Measurements from ENCODE around the gene KDM6A. TPM values are rescaled to one million over a fixed set of nuclear protein-coding genes. Genes with fewer than 3 reads are reported as not detected.
A peak's percentile ranks its signal among the peaks of the same experiment; 100 is the strongest.

The KDM6A gene
- total and polyA plus RNA-seq, 2 donors (not counting 1 experiment from before 2014, with no cell fraction given), result 13.8 to 28.4 TPM

- H3K4me2 ChIP-seq (ENCODE audit: extremely low read depth, insufficient read depth, low read length), result no peak overlapping the region
- no peak overlapping the region for H3K4me3 ChIP-seq (replicated peaks in 1 of 4; ENCODE audit: control extremely low read depth in 1 of 4, insufficient read depth in 1 of 4, low read depth in 3 of 4, low read length in 4 of 4)
- no peak overlapping the region for H3K9ac ChIP-seq (ENCODE audit: insufficient read depth, low read length)
- TF ChIP-seq, protein P1, sequence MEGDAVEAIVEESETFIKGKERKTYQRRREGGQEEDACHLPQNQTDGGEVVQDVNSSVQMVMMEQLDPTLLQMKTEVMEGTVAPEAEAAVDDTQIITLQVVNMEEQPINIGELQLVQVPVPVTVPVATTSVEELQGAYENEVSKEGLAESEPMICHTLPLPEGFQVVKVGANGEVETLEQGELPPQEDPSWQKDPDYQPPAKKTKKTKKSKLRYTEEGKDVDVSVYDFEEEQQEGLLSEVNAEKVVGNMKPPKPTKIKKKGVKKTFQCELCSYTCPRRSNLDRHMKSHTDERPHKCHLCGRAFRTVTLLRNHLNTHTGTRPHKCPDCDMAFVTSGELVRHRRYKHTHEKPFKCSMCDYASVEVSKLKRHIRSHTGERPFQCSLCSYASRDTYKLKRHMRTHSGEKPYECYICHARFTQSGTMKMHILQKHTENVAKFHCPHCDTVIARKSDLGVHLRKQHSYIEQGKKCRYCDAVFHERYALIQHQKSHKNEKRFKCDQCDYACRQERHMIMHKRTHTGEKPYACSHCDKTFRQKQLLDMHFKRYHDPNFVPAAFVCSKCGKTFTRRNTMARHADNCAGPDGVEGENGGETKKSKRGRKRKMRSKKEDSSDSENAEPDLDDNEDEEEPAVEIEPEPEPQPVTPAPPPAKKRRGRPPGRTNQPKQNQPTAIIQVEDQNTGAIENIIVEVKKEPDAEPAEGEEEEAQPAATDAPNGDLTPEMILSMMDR (conservative IDR thresholded peaks at IDR 0.05 in 1 of 2, IDR thresholded peaks at IDR 0.05 in 1 of 2; ENCODE audit: low read depth in 1 of 2, low read length in 2 of 2), result no peak
- no peak for TF ChIP-seq EZH2 (IDR thresholded peaks at IDR 0.05; ENCODE audit: low read length, missing control alignments)
- no peaks in the 10 kb centered on the region for H3K4me1 ChIP-seq (ENCODE audit: control insufficient read depth, extremely low read depth, insufficient read depth, low read length)
- H4K20me1 ChIP-seq (ENCODE audit: control insufficient read depth, extremely low read depth, insufficient read depth, low read length), result no peaks in the 10 kb centered on the region
- H2AFZ ChIP-seq (ENCODE audit: low read length), result no peak overlapping the region
- no peaks in the 10 kb centered on the region for H3K27me3 ChIP-seq (ENCODE audit: control insufficient read depth, insufficient read depth, low read length)
- no peak for DNase-seq (ENCODE audit: low read depth in 2 of 2)
- no peak overlapping the region for H3K27ac ChIP-seq (ENCODE audit: insufficient read depth, low read length)
- H3K9me3 ChIP-seq (ENCODE audit: control insufficient read depth, insufficient read depth, low read depth, low read length), result no peaks in the 10 kb centered on the region
- H3K36me3 ChIP-seq (ENCODE audit: control insufficient read depth, insufficient read depth, low read length), result no peaks in the 10 kb centered on the region
- H3K79me2 ChIP-seq (ENCODE audit: control insufficient read depth, insufficient read depth, low read length), result peaks cover 32% of the 10 kb centered on the region
Measured at GRCh38 chrX:44944894-44945293, 71.9 kb downstream of the KDM6A start.

DNA sequence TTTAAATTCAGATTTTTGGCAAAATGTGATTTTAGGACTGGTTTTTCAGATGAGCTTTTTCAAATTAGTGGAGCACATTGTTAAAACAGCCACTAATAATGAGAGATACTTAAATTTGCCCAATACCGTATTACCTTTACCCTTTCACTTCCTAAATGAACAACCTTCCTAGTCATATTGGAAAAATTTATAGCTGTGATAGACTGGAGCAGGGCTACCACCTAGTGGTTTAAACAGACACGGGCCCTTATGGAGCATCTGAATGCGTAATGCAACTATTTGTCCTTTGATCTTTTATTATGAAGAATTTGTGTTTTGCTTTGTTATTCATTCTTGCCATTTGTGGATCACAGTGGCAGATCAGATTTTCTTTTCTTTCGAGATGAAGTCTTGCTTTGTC lies 72.7 kb downstream of the KDM6A start:
- no peak overlapping the region for H3K9ac ChIP-seq (ENCODE audit: insufficient read depth, low read length)
- H3K9me3 ChIP-seq (ENCODE audit: control insufficient read depth, insufficient read depth, low read depth, low read length), result no peaks in the 10 kb centered on the region
- H3K27me3 ChIP-seq (ENCODE audit: control insufficient read depth, insufficient read depth, low read length), result no peaks in the 10 kb centered on the region
- TF ChIP-seq, protein P1 (conservative IDR thresholded peaks at IDR 0.05 in 1 of 2, IDR thresholded peaks at IDR 0.05 in 1 of 2; ENCODE audit: low read depth in 1 of 2, low read length in 2 of 2), result no peak
- TF ChIP-seq EZH2 (IDR thresholded peaks at IDR 0.05; ENCODE audit: low read length, missing control alignments), result no peak
- no peaks in the 10 kb centered on the region for H3K4me1 ChIP-seq (ENCODE audit: control insufficient read depth, extremely low read depth, insufficient read depth, low read length)
- no peak for DNase-seq (ENCODE audit: low read depth in 2 of 2)
- H4K20me1 ChIP-seq (ENCODE audit: control insufficient read depth, extremely low read depth, insufficient read depth, low read length), result no peaks in the 10 kb centered on the region
- no peak overlapping the region for H3K27ac ChIP-seq (ENCODE audit: insufficient read depth, low read length)
- H3K4me2 ChIP-seq (ENCODE audit: extremely low read depth, insufficient read depth, low read length), result no peak overlapping the region
- H3K36me3 ChIP-seq (ENCODE audit: control insufficient read depth, insufficient read depth, low read length), result no peaks in the 10 kb centered on the region
- H3K4me3 ChIP-seq (replicated peaks in 1 of 4; ENCODE audit: control extremely low read depth in 1 of 4, insufficient read depth in 1 of 4, low read depth in 3 of 4, low read length in 4 of 4), result no peak overlapping the region
- no peak overlapping the region for H2AFZ ChIP-seq (ENCODE audit: low read length)
- H3K79me2 ChIP-seq (ENCODE audit: control insufficient read depth, insufficient read depth, low read length), result peaks cover 33% of the 10 kb centered on the region

DNA sequence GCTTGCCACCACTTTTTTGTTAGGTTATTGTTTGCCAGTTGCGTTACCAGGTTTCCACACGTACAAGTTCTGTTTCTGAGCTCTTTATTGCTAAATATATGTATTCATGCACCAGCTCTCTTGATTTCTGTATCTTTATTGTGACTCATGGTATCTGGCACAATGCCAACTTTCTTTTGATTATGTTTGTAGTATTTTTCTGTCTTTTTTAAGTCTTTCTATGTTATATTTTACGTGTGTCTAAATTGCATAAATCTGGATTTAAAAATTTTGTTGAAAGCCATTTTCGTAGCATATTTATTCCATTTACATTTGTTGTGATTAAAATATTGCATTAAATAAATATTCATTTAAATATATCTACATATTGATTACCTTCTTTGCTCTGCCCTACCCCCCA lies 73.8 kb downstream of the KDM6A start:
- TF ChIP-seq, protein P1 (conservative IDR thresholded peaks at IDR 0.05 in 1 of 2, IDR thresholded peaks at IDR 0.05 in 1 of 2; ENCODE audit: low read depth in 1 of 2, low read length in 2 of 2), result no peak
- no peak for TF ChIP-seq EZH2 (IDR thresholded peaks at IDR 0.05; ENCODE audit: low read length, missing control alignments)
- H3K4me1 ChIP-seq (ENCODE audit: control insufficient read depth, extremely low read depth, insufficient read depth, low read length), result no peaks in the 10 kb centered on the region
- DNase-seq (ENCODE audit: low read depth in 2 of 2), result peak; percentile 23 to 38
- H3K4me3 ChIP-seq (replicated peaks in 1 of 4; ENCODE audit: control extremely low read depth in 1 of 4, insufficient read depth in 1 of 4, low read depth in 3 of 4, low read length in 4 of 4), result no peak overlapping the region
- H3K4me2 ChIP-seq (ENCODE audit: extremely low read depth, insufficient read depth, low read length), result no peak overlapping the region
- no peaks in the 10 kb centered on the region for H3K27me3 ChIP-seq (ENCODE audit: control insufficient read depth, insufficient read depth, low read length)
- no peaks in the 10 kb centered on the region for H3K9me3 ChIP-seq (ENCODE audit: control insufficient read depth, insufficient read depth, low read depth, low read length)
- H3K36me3 ChIP-seq (ENCODE audit: control insufficient read depth, insufficient read depth, low read length), result no peaks in the 10 kb centered on the region
- H2AFZ ChIP-seq (ENCODE audit: low read length), result no peak overlapping the region
- H3K9ac ChIP-seq (ENCODE audit: insufficient read depth, low read length), result no peak overlapping the region
- no peaks in the 10 kb centered on the region for H4K20me1 ChIP-seq (ENCODE audit: control insufficient read depth, extremely low read depth, insufficient read depth, low read length)
- no peak overlapping the region for H3K27ac ChIP-seq (ENCODE audit: insufficient read depth, low read length)
- peaks cover 38% of the 10 kb centered on the region for H3K79me2 ChIP-seq (ENCODE audit: control insufficient read depth, insufficient read depth, low read length)
